GM12878 (cell line): Measurements from ENCODE around the gene MYADM.

Experiments
- HDAC6 ChIP-seq: fragments of 200-600 bp; sonication (generic); IDR thresholded peaks from one replicate; pipeline ENCODE4 v1.8.0; 2017; ENCODE audit warnings: antibody characterized with exemption; ENCODE audit not compliant: unreplicated experiment
- POLR2A ChIP-seq: IDR thresholded peaks from 2 replicates; pipeline ENCODE4 v1.6.1; 2011; ENCODE audit warnings: low read depth, mild to moderate bottlenecking, low read length

GRCh38 chr19:53868892-53869804 lies 1.5 kb downstream of the MYADM start:
- TF ChIP-seq HDAC6 (no peak), POLR2A (no peak)
